ENCODE measurements around the gene PMM2.

PMM2 gene

GRCh38 chr16:8853611-8854010, 56.0 kb downstream of the PMM2 start:
- no peak for DNase-seq

GRCh38 chr16:8854298-8854948, 56.8 kb downstream of the PMM2 start:
- no peak for DNase-seq

GRCh38 chr16:8855051-8855786, 57.6 kb downstream of the PMM2 start:
- DNase-seq = no peak

GRCh38 chr16:8855972-8856371, 58.3 kb downstream of the PMM2 start:
- DNase-seq = no peak

GRCh38 chr16:8858994-8859912, 61.6 kb downstream of the PMM2 start:
- no peak for DNase-seq

- peak; percentile 70 for DNase-seq
Measured at GRCh38 chr16:8859913-8860881, 62.6 kb downstream of the PMM2 start.

- DNase-seq = no peak
Measured at GRCh38 chr16:8861563-8862308, 64.1 kb downstream of the PMM2 start.

- no peak for DNase-seq
Measured at GRCh38 chr16:8862309-8863130, 64.9 kb downstream of the PMM2 start.

GRCh38 chr16:8863594-8864424, 66.2 kb downstream of the PMM2 start:
- no peak for DNase-seq

- no peak for DNase-seq
Measured at GRCh38 chr16:8864480-8865110, 67.0 kb downstream of the PMM2 start.

GRCh38 chr16:8865145-8865882, 67.7 kb downstream of the PMM2 start:
- DNase-seq = no peak

GRCh38 chr16:8866118-8866883, 68.7 kb downstream of the PMM2 start:
- no peak for DNase-seq

GRCh38 chr16:8866884-8867215, 69.2 kb downstream of the PMM2 start:
- DNase-seq = no peak

- DNase-seq = peak; percentile 4
Measured at GRCh38 chr16:8867216-8867931, 69.7 kb downstream of the PMM2 start.

- DNase-seq = no peak
Measured at GRCh38 chr16:8867932-8868415, 70.3 kb downstream of the PMM2 start.

GRCh38 chr16:8868416-8869211, 71.0 kb downstream of the PMM2 start, which contains the start of gene CARHSP1:
Gene CARHSP1 (minus strand): TSS chr16:8869006. CDS start chr16:8859328, 9,678 bp downstream.
- peak; percentile 92 for DNase-seq
